MCF 10A (cell line): Measurements from ENCODE around the gene TKFC. TPM values are rescaled to one million over a fixed set of nuclear protein-coding genes. Genes with fewer than 3 reads are reported as not detected.

Source experiments
- BruUV-seq: library from RNA; stranded (reverse); fragments of 400-500 nt; replicated peaks from 2 replicates; lab custom pipeline; 2021; lab: Mats Ljungman, UMichigan
- CTCF ChIA-PET: fragments of 300-600 bp; sonication (Branson Sonifier 250); formaldehyde crosslinking; extraction: SDS; loops from one replicate; lab custom pipeline; 2021; ENCODE audit warnings: antibody characterized with exemption, inconsistent platforms; lab: Yijun Ruan, JAX
- POLR2A ChIA-PET: fragments of 300-600, 350-650 bp; sonication (Branson Sonifier 250); formaldehyde crosslinking; extraction: SDS; loops from one replicate; lab custom pipeline; 2020; ENCODE audit warnings: antibody characterized with exemption, inconsistent platforms; lab: Yijun Ruan, JAX
- DNase-seq: peaks from one replicate; pipeline ENCODE4 v3.0.0-alpha.2; 2018; ENCODE audit not compliant: unreplicated experiment
- H3K27ac Mint-ChIP-seq: one replicate; pipeline ENCODE4 v1.8.0; 2022; ENCODE audit warnings: mild to moderate bottlenecking, low read depth, mixed read lengths; ENCODE audit not compliant: unreplicated experiment
- H3K27me3 Mint-ChIP-seq: one replicate; pipeline ENCODE4 v1.8.0; 2022; ENCODE audit warnings: mixed read lengths; ENCODE audit not compliant: insufficient read depth, unreplicated experiment
- H3K36me3 Mint-ChIP-seq: one replicate; pipeline ENCODE4 v1.8.0; 2022; ENCODE audit warnings: mild to moderate bottlenecking, moderate library complexity, mixed read lengths; ENCODE audit not compliant: insufficient read depth, unreplicated experiment
- H3K4me1 Mint-ChIP-seq: one replicate; pipeline ENCODE4 v1.8.0; 2022; ENCODE audit warnings: mixed read lengths; ENCODE audit not compliant: insufficient read depth, unreplicated experiment
- H3K4me3 Mint-ChIP-seq: one replicate; pipeline ENCODE4 v1.8.0; 2022; ENCODE audit warnings: mild to moderate bottlenecking, moderate library complexity, mixed read lengths; ENCODE audit not compliant: unreplicated experiment
- H3K9me3 Mint-ChIP-seq: one replicate; pipeline ENCODE4 v1.8.0; 2022; ENCODE audit warnings: mixed read lengths; ENCODE audit not compliant: unreplicated experiment
- intact Hi-C: fragments of 100-400 bp; cut with micrococcal nuclease; formaldehyde crosslinking; loops from 2 replicates; pipeline ENCODE4 v1.14.1; 2022
- total RNA-seq: library from RNA; stranded (reverse); gene quantifications from 2 replicates; pipeline ENCODE4 v1.2.3, GENCODE V29; 2022
- TF ChIP-seq, protein P1 (sequence below): fragments of 200-600 bp; IDR thresholded peaks from one replicate; pipeline ENCODE4 v1.8.0; 2022; ENCODE audit warnings: antibody characterized with exemption, mild to moderate bottlenecking; ENCODE audit not compliant: unreplicated experiment

The TKFC gene
- total RNA-seq, 1 experiment from 2014 or later = 93.7 TPM

DNA sequence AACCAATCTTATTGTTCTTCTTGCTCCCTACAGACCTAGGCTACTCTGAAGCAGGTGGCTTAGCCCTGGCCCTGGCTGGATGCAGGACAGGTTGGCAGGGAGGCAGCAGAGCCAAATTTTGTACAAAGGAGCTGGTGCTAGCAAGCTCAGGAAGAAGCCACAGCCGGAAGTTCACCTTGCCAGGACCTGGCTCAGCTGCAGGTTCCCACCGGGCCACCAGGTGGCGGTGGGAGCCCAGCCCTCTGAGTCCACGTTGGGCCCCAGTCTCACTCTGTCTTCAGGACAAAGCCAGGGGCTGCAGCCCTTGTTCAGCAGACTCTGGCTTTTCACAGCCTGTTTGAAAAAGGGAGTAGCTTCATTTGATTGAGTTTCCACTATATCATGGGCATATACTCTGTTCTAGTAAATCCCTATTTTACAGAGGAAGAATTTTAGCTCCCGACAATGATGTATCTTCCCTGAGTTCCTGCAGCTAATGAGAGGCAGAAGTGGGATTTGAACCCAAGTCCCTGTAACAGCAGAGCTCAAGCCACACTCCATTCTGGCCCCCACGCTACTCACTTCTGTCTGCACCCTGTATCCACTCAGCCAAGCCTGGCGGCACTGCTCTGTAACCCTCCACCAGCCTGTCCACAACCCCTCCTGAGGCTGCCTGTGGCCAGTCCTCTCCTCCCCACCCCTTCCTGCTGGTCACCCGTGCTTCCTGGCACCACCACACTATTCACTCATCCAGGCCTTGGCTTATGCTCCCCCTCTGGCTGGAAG lies 3.3 kb downstream of the TKFC start:
- H3K4me3 Mint-ChIP-seq = no peak overlapping the region
- H3K4me1 Mint-ChIP-seq = peaks cover 20% of the 10 kb centered on the region
- DNase-seq = peak; percentile 83
- intact Hi-C loops = loop anchor here (1.0 to 10.0 kb wide), 2 partner anchors 49 to 82 kb away; no protein-coding TSS in a partner anchor
- no peaks in the 10 kb centered on the region for H3K9me3 Mint-ChIP-seq
- no peaks in the 10 kb centered on the region for H3K27me3 Mint-ChIP-seq
- no peak overlapping the region for H3K27ac Mint-ChIP-seq
- ChIA-PET CTCF (interaction anchor here (0.6 to 10.1 kb wide), 42 partner anchors 8 to 327 kb away, joined by 3 to 439 read pairs (median 4); partner anchors contain the start of genes CYB561A3, TMEM138 and TMEM216), POLR2A (interaction anchor here (0.6 to 10.7 kb wide), 20 partner anchors 8 to 1263 kb away, joined by 3 to 220 read pairs (median 5); partner anchors contain the start of genes CPSF7, CYB561A3, SDHAF2 and TMEM138)
- BruUV-seq = no TSS peak
- TF ChIP-seq, protein P1, sequence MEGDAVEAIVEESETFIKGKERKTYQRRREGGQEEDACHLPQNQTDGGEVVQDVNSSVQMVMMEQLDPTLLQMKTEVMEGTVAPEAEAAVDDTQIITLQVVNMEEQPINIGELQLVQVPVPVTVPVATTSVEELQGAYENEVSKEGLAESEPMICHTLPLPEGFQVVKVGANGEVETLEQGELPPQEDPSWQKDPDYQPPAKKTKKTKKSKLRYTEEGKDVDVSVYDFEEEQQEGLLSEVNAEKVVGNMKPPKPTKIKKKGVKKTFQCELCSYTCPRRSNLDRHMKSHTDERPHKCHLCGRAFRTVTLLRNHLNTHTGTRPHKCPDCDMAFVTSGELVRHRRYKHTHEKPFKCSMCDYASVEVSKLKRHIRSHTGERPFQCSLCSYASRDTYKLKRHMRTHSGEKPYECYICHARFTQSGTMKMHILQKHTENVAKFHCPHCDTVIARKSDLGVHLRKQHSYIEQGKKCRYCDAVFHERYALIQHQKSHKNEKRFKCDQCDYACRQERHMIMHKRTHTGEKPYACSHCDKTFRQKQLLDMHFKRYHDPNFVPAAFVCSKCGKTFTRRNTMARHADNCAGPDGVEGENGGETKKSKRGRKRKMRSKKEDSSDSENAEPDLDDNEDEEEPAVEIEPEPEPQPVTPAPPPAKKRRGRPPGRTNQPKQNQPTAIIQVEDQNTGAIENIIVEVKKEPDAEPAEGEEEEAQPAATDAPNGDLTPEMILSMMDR = peak; percentile 92
- H3K36me3 Mint-ChIP-seq = peaks cover 21% of the 10 kb centered on the region

DNA sequence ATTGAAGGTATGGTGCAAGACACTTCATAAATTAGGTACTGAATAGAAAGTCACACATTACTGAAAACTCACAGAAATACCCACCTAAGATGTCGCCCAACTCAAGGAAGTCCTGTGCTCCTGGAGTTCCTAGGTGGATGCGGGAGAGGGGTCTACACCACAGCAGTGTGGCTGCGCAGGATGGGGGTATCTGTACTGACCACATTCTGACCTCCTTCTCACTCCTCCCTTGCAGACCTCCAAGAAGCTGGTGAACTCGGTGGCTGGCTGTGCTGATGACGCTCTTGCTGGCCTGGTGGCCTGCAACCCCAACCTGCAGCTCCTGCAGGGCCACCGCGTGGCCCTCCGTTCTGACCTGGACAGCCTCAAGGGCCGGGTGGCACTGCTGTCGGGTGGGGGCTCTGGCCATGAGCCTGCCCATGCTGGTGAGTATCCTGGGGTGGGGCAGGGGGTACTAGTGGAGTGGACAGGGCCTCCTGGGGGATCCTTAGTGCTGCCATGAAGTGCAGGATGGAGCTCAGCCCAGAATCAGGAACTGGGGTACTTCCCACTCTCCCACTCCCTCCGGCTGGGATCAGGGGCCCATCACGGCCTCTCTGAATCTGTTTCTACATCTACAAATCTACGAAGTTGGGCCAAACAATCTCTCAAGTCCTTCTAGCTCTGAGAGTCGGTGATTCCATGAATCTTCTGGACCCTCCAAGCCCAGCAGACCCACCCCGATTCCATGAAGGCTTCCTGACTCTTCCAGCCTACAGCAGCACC lies 4.9 kb downstream of the TKFC start:
- peaks cover 30% of the 10 kb centered on the region for H3K36me3 Mint-ChIP-seq
- BruUV-seq = no TSS peak
- TF ChIP-seq, protein P1 = no peak
- H3K4me3 Mint-ChIP-seq = no peak overlapping the region
- H3K27me3 Mint-ChIP-seq = no peaks in the 10 kb centered on the region
- intact Hi-C loops = loop anchor here (10.0 kb wide), 1 partner anchor 83 kb away; no protein-coding TSS in a partner anchor
- CTCF ChIA-PET = interaction anchor here (0.6 to 10.1 kb wide), 9 partner anchors 7 to 98 kb away, joined by 3 to 439 read pairs (median 24); partner anchors contain the start of genes CYB561A3, TMEM138 and TMEM216
- no peak overlapping the region for H3K27ac Mint-ChIP-seq
- no peaks in the 10 kb centered on the region for H3K9me3 Mint-ChIP-seq
- DNase-seq = no peak
- peaks cover 14% of the 10 kb centered on the region for H3K4me1 Mint-ChIP-seq
- POLR2A ChIA-PET = interaction anchor here (1.2 to 10.7 kb wide), 5 partner anchors 23 to 76 kb away, joined by 3 to 220 read pairs (median 14); partner anchors contain the start of genes CYB561A3, TMEM138 and TMEM216

DNA sequence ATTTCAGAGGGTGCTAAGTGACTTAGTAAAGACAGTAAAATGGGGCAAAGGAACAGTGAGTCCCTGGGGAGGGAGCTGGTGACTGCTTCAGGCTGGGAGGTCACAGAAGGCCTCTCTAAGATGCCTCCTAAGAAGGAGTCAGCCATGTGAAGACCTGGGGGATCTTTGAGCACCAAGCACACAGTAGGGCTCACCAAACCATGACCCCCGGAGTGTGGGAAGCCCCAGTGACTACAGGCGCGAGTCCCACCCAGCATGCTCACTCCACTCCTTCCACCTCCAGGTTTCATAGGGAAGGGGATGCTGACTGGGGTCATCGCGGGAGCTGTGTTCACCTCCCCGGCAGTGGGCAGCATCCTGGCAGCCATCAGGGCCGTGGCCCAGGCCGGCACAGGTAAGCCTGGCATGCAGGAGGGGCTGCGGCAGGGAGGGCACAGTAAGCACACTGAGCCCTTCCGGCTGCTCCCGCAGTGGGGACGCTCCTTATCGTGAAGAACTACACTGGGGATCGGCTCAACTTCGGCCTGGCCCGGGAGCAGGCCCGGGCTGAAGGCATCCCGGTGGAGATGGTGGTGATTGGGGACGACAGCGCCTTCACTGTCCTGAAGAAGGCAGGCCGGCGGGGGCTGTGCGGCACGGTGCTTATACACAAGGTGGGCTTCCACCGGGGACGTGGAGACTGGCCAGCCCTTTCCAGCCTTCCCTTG lies 5.9 kb downstream of the TKFC start:
- ChIA-PET POLR2A (interaction anchor here (0.8 to 10.7 kb wide), 5 partner anchors 13 to 44 kb away, joined by 3 to 220 read pairs (median 5); partner anchors contain the start of genes CYB561A3 and TMEM138), CTCF (interaction anchor here (1.0 to 10.1 kb wide), 5 partner anchors 12 to 54 kb away, joined by 4 to 439 read pairs (median 80); partner anchors contain the start of genes CYB561A3, TMEM138 and TMEM216)
- Mint-ChIP-seq H3K4me1 (peaks cover 13% of the 10 kb centered on the region), H3K27me3 (no peaks in the 10 kb centered on the region), H3K9me3 (no peaks in the 10 kb centered on the region), H3K27ac (no peak overlapping the region), H3K36me3 (peaks cover 29% of the 10 kb centered on the region), H3K4me3 (no peak overlapping the region)
- BruUV-seq = no TSS peak
- DNase-seq = no peak
- TF ChIP-seq, protein P1 = no peak
- intact Hi-C loops = loop anchor here (10.0 kb wide), 1 partner anchor 84 kb away; no protein-coding TSS in a partner anchor
